Tibial nerve (tissue), 4 donors: Measurements from ENCODE around the gene SMIM43.

ENCODE experiments used
- EP300 ChIP-seq, 2 donors: sonication (generic); formaldehyde crosslinking; IDR thresholded peaks; one replicate each; pipeline ENCODE4 v1.6.1; 2017; ENCODE audit warnings: antibody characterized with exemption in 2 of 2, mild to moderate bottlenecking in 1 of 2
- TF ChIP-seq, protein P1 (sequence below), 5 experiments: fragments of 200-600 bp in 3 of 5; fragments of 450-650 bp in 2 of 5; sonication (generic) in 3 of 5; IDR thresholded peaks; one replicate each; pipeline ENCODE4 v1.5.1; 2016 to 2019; ENCODE audit warnings: antibody characterized with exemption in 5 of 5, mild to moderate bottlenecking in 3 of 5, moderate library complexity in 2 of 5

DNA sequence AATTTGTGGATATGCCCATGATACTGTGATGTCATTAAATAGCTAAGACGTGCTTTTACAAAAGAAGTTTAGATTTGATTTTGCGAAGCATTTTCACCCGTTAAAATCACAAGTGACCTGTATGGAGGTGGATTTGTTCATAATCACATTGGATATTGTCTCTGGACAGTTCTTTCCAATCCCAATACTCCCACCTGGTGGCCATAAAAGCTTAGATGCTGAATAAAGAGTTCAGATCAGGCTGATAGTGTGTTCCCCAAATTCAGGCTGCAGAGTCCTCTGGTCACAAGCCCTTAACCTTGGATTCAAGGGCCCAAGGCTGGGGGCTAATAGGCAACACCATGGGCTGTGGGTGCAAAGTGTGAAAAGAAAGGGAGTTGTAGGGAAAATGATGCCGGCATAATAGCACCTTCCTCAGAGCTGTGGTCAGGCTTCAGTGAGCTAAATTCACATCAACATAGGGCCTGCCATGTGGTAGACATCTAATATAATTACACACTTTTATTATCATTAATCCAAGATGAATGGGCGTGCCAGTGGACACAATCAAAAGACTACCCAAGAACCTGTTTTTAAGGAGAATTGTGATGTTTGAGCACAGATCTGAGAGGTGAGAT, 28.1 kb downstream of the SMIM43 start:
- TF ChIP-seq EP300 (IDR thresholded peaks at IDR 0.05), result no peak
- TF ChIP-seq, protein P1, sequence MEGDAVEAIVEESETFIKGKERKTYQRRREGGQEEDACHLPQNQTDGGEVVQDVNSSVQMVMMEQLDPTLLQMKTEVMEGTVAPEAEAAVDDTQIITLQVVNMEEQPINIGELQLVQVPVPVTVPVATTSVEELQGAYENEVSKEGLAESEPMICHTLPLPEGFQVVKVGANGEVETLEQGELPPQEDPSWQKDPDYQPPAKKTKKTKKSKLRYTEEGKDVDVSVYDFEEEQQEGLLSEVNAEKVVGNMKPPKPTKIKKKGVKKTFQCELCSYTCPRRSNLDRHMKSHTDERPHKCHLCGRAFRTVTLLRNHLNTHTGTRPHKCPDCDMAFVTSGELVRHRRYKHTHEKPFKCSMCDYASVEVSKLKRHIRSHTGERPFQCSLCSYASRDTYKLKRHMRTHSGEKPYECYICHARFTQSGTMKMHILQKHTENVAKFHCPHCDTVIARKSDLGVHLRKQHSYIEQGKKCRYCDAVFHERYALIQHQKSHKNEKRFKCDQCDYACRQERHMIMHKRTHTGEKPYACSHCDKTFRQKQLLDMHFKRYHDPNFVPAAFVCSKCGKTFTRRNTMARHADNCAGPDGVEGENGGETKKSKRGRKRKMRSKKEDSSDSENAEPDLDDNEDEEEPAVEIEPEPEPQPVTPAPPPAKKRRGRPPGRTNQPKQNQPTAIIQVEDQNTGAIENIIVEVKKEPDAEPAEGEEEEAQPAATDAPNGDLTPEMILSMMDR (IDR thresholded peaks at IDR 0.05), result peak; percentile 32 to 68 (median 52)
